ENCODE data around the gene DTWD2. TPM values are rescaled to one million over a fixed set of nuclear protein-coding genes. Genes with fewer than 3 reads are reported as not detected.
"Not testable (repeated sequence)": the region's sequence is repeated elsewhere in the genome, so short reads cannot be mapped to it uniquely, and the experiment has no call there.

Gene DTWD2
- total RNA-seq, 3 donors from 2014 or later, result 5.8 to 11.4 (median 9.2) TPM

GRCh38 chr5:118994595-118994994 lies 6.2 kb upstream of the DTWD2 start:
- intact Hi-C loops (cut with DNase I, micrococcal nuclease), result no loop called here
- TF ChIP-seq CTCF (IDR thresholded peaks at IDR 0.05), result no peak
- H3K36me3 ChIP-seq (ENCODE audit: low read depth), result no peaks in the 10 kb centered on the region
- H3K4me3 ChIP-seq, result no peak overlapping the region
- DNase-seq, result no peak
- no peak for ATAC-seq
- no peaks in the 10 kb centered on the region for H3K4me1 ChIP-seq (ENCODE audit: low read depth)
- peaks cover 8% of the 10 kb centered on the region for H3K9me3 ChIP-seq

GRCh38 chr5:118993118-118993517 lies 4.8 kb upstream of the DTWD2 start:
- intact Hi-C loops (cut with DNase I, micrococcal nuclease), result not testable (repeated sequence)

GRCh38 chr5:118992055-118992454 lies 3.7 kb upstream of the DTWD2 start:
- H3K36me3 ChIP-seq (ENCODE audit: low read depth); H3K9me3 ChIP-seq; H3K4me3 ChIP-seq; intact Hi-C loops (cut with DNase I, micrococcal nuclease); DNase-seq; ATAC-seq: not testable (repeated sequence)
- peaks cover 15% of the 10 kb centered on the region for H3K4me1 ChIP-seq (ENCODE audit: low read depth)

More at GRCh38 chr5:118993118-118993517, 4.8 kb upstream of the DTWD2 start:
- ATAC-seq; DNase-seq; H3K4me1 ChIP-seq (ENCODE audit: low read depth); H3K4me3 ChIP-seq; H3K36me3 ChIP-seq (ENCODE audit: low read depth); H3K9me3 ChIP-seq: not testable (repeated sequence)

GRCh38 chr5:118990582-118990981 lies 2.2 kb upstream of the DTWD2 start:
- peaks cover 15% of the 10 kb centered on the region for H3K4me1 ChIP-seq (ENCODE audit: low read depth)
- no peak for TF ChIP-seq CTCF (IDR thresholded peaks at IDR 0.05)
- H3K4me3 ChIP-seq, result no peak overlapping the region
- intact Hi-C loops (cut with DNase I, micrococcal nuclease), result no loop called here
- H3K36me3 ChIP-seq (ENCODE audit: low read depth), result no peaks in the 10 kb centered on the region
- no peak for DNase-seq
- no peak for ATAC-seq
- no peaks in the 10 kb centered on the region for H3K9me3 ChIP-seq

- Histone ChIP-seq H3K4me1 (ENCODE audit: low read depth) (peaks cover 15% of the 10 kb centered on the region), H3K9me3 (no peaks in the 10 kb centered on the region), H3K36me3 (ENCODE audit: low read depth) (no peaks in the 10 kb centered on the region), H3K4me3 (no peak overlapping the region)
- DNase-seq (no peak), ATAC-seq (no peak)
- no peak for TF ChIP-seq CTCF (IDR thresholded peaks at IDR 0.05)
- intact Hi-C loops (cut with DNase I, micrococcal nuclease), result loop anchor here (5.0 kb wide), 2 partner anchors 82 to 422 kb away; partner anchors contain the start of gene DMXL1 (in 1 of the 2)
Observed at GRCh38 chr5:118989816-118990215, 1.5 kb upstream of the DTWD2 start.

GRCh38 chr5:118988866-118989180 lies 476 bp upstream of the DTWD2 start:
- no peaks in the 10 kb centered on the region for H3K9me3 ChIP-seq
- intact Hi-C loops (cut with DNase I, micrococcal nuclease), result loop anchor here (5.0 kb wide), 2 partner anchors 83 to 423 kb away; partner anchors contain the start of gene DMXL1 (in 1 of the 2)
- DNase-seq (no peak), ATAC-seq (peak; percentile 10)
- no peak for TF ChIP-seq CTCF (IDR thresholded peaks at IDR 0.05)
- H3K4me3 ChIP-seq, result peak overlapping the region; percentile 75
- no peaks in the 10 kb centered on the region for H3K36me3 ChIP-seq (ENCODE audit: low read depth)
- peaks cover 15% of the 10 kb centered on the region for H3K4me1 ChIP-seq (ENCODE audit: low read depth)

- Histone ChIP-seq H3K9me3 (no peaks in the 10 kb centered on the region), H3K4me1 (ENCODE audit: low read depth) (peaks cover 15% of the 10 kb centered on the region), H3K36me3 (ENCODE audit: low read depth) (no peaks in the 10 kb centered on the region), H3K4me3 (no peak overlapping the region)
- intact Hi-C loops (cut with DNase I, micrococcal nuclease), result loop anchor here (5.0 kb wide), 2 partner anchors 88 to 428 kb away; partner anchors contain the start of gene DMXL1 (in 1 of the 2)
- no peak for TF ChIP-seq CTCF (IDR thresholded peaks at IDR 0.05)
- DNase-seq (no peak), ATAC-seq (no peak)
Observed at GRCh38 chr5:118984602-118985001, 3.7 kb downstream of the DTWD2 start.
